GM23338 (cell line): Measurements from ENCODE around the gene ACTMAP. TPM values are rescaled to one million over a fixed set of nuclear protein-coding genes. Genes with fewer than 3 reads are reported as not detected.

Experiments used
- ATAC-seq: fragments of 200-7000 bp; cut with Tn5 transposase; 3 replicates; pipeline ENCODE4 v1.9.1; 2020
- DNase-seq: peaks from one replicate; pipeline ENCODE4 v3.0.0-alpha.2; 2015; ENCODE audit warnings: low spot score
- H2AFZ ChIP-seq: fragments of 200-600 bp; sonication (generic); 2 replicates; pipeline ENCODE4 v1.8.0; 2016; ENCODE audit warnings: antibody characterized with exemption, mild to moderate bottlenecking, moderate library complexity
- H3F3A ChIP-seq: fragments of 200-600 bp; sonication (generic); replicated peaks from 2 replicates; pipeline ENCODE4 v1.8.0; 2017; ENCODE audit warnings: antibody characterized with exemption, mixed run types, low read depth
- H3K27ac ChIP-seq: fragments of 200-600 bp; sonication (generic); 2 replicates; pipeline ENCODE4 v1.6.1; 2016; ENCODE audit warnings: low read depth
- H3K27me3 ChIP-seq: fragments of 200-600 bp; sonication (generic); 2 replicates; pipeline ENCODE4 v1.8.0; 2016; ENCODE audit warnings: mild to moderate bottlenecking, mixed run types, moderate library complexity; ENCODE audit not compliant: insufficient read depth
- H3K36me3 ChIP-seq: fragments of 200-600 bp; sonication (generic); 2 replicates; pipeline ENCODE4 v1.8.0; 2016; ENCODE audit warnings: mild to moderate bottlenecking; ENCODE audit not compliant: insufficient read depth
- H3K4me1 ChIP-seq: fragments of 200-600 bp; sonication (generic); 2 replicates; pipeline ENCODE4 v1.8.0; 2016; ENCODE audit warnings: mild to moderate bottlenecking, moderate library complexity; ENCODE audit not compliant: insufficient read depth
- H3K4me2 ChIP-seq: fragments of 200-600 bp; sonication (generic); 2 replicates; pipeline ENCODE4 v1.7.1; 2017; ENCODE audit warnings: mixed run types
- H3K4me3 ChIP-seq: fragments of 200-600 bp; sonication (generic); 2 replicates; pipeline ENCODE4 v1.6.1; 2016; ENCODE audit warnings: mixed run types
- H3K79me2 ChIP-seq: fragments of 200-600 bp; sonication (generic); replicated peaks from 2 replicates; pipeline ENCODE4 v1.8.0; 2017; ENCODE audit warnings: mild to moderate bottlenecking; ENCODE audit not compliant: insufficient read depth
- H3K9me2 ChIP-seq: fragments of 200-600 bp; sonication (generic); 2 replicates; pipeline ENCODE4 v1.8.0; 2017; ENCODE audit not compliant: insufficient read depth
- H4K20me1 ChIP-seq: fragments of 200-600 bp; sonication (generic); replicated peaks from 2 replicates; pipeline ENCODE4 v1.8.0; 2017; ENCODE audit warnings: mild to moderate bottlenecking; ENCODE audit not compliant: insufficient read depth
- H3K27ac Mint-ChIP-seq: 2 replicates; pipeline ENCODE4 v1.8.0; 2020; ENCODE audit warnings: inconsistent platforms, mild to moderate bottlenecking, moderate library complexity, mixed read lengths
- H3K27me3 Mint-ChIP-seq: 3 replicates; pipeline ENCODE4 v1.8.0; 2022; ENCODE audit warnings: low read depth, mild to moderate bottlenecking, moderate library complexity, mixed read lengths, inconsistent platforms; ENCODE audit not compliant: insufficient read depth, poor library complexity
- H3K36me3 Mint-ChIP-seq: 3 replicates; pipeline ENCODE4 v1.8.0; 2021; ENCODE audit warnings: low read depth, mild to moderate bottlenecking, inconsistent platforms, moderate library complexity, mixed read lengths
- H3K4me1 Mint-ChIP-seq: 3 replicates; pipeline ENCODE4 v1.8.0; 2020; ENCODE audit warnings: mild to moderate bottlenecking, inconsistent platforms, mixed read lengths
- H3K4me3 Mint-ChIP-seq: 3 replicates; pipeline ENCODE4 v1.8.0; 2021; ENCODE audit warnings: moderate library complexity, mild to moderate bottlenecking, inconsistent platforms, mixed read lengths
- H3K9me3 Mint-ChIP-seq: 3 replicates; pipeline ENCODE4 v1.8.0; 2020; ENCODE audit warnings: moderate library complexity, mild to moderate bottlenecking, inconsistent platforms, mixed read lengths
- CREB1 ChIP-seq: fragments of 250-450 bp; sonication (Bioruptor Pico); IDR thresholded peaks from 2 replicates; pipeline ENCODE4 v1.5.0; 2020; ENCODE audit warnings: low read depth, mild to moderate bottlenecking, moderate library complexity
- EZH2 ChIP-seq: fragments of 200-600 bp; sonication (generic); IDR thresholded peaks from one replicate; pipeline ENCODE4 v1.8.0; 2017; ENCODE audit warnings: antibody characterized with exemption, mild to moderate bottlenecking, low read depth; ENCODE audit not compliant: unreplicated experiment
- JUNB ChIP-seq: IDR thresholded peaks from one replicate; pipeline ENCODE4 v1.6.1; 2016; ENCODE audit warnings: antibody characterized with exemption; ENCODE audit not compliant: unreplicated experiment
- NANOG ChIP-seq: IDR thresholded peaks from 2 replicates; pipeline ENCODE4 v1.6.1; 2016; ENCODE audit warnings: antibody characterized with exemption, borderline replicate concordance
- POLR2AphosphoS5 ChIP-seq: IDR thresholded peaks from 2 replicates; pipeline ENCODE4 v1.6.1; 2016; ENCODE audit warnings: antibody characterized with exemption, low read depth
- STAT1 ChIP-seq: IDR thresholded peaks from one replicate; pipeline ENCODE4 v1.6.1; 2016; ENCODE audit warnings: antibody characterized with exemption; ENCODE audit not compliant: unreplicated experiment
- ZNF114 ChIP-seq: fragments of 250-450 bp; sonication (Bioruptor Pico); IDR thresholded peaks from 2 replicates; pipeline ENCODE4 v1.5.0; 2020; ENCODE audit warnings: mild to moderate bottlenecking, moderate library complexity
- ZNF331 ChIP-seq: fragments of 250-450 bp; sonication (Bioruptor Pico); IDR thresholded peaks from 2 replicates; pipeline ENCODE4 v1.5.0; 2020; ENCODE audit warnings: low read depth, mild to moderate bottlenecking, moderate library complexity
- polyA plus RNA-seq: library from polyadenylated mRNA; unstranded; fragments of >200 nt; fragmentation: Nextera tagmentation; extraction: Ambion mirVana; gene quantifications from 2 replicates; pipeline ENCODE4 v1.2.1, GENCODE V29; 2016
- total RNA-seq: library from RNA; depleted of rRNA; stranded (reverse); fragments of >200 nt; shearing (Covaris generic); gene quantifications from 2 replicates; pipeline ENCODE4 v1.2.3, GENCODE V29; 2014
- TF ChIP-seq, protein P1 (sequence below), 2 experiments: fragments of 200-600 bp in 1 of 2; sonication (generic) in 1 of 2; conservative IDR thresholded peaks; 2 replicates each; pipeline versions ENCODE4 v1.5.1 to v1.6.1; 2016 to 2017; ENCODE audit warnings: antibody characterized with exemption in 2 of 2, low read depth in 2 of 2, mild to moderate bottlenecking in 2 of 2, moderate library complexity in 1 of 2
- TF ChIP-seq, protein P2 (sequence below): fragments of 250-450 bp; sonication (Bioruptor Pico); IDR thresholded peaks from 2 replicates; pipeline ENCODE4 v1.5.0; 2020; ENCODE audit warnings: mild to moderate bottlenecking, moderate library complexity
- TF ChIP-seq, protein P3 (sequence below): IDR thresholded peaks from one replicate; pipeline ENCODE4 v1.6.1; 2018; ENCODE audit warnings: antibody characterized with exemption; ENCODE audit not compliant: unreplicated experiment
- TF ChIP-seq, protein P4 (sequence below): IDR thresholded peaks from 2 replicates; pipeline ENCODE4 v1.6.1; 2016; ENCODE audit warnings: antibody characterized with exemption

Gene ACTMAP
- total and polyA plus RNA-seq, 2 experiments from 2014 or later, result 14.9 to 16.7 TPM

DNA sequence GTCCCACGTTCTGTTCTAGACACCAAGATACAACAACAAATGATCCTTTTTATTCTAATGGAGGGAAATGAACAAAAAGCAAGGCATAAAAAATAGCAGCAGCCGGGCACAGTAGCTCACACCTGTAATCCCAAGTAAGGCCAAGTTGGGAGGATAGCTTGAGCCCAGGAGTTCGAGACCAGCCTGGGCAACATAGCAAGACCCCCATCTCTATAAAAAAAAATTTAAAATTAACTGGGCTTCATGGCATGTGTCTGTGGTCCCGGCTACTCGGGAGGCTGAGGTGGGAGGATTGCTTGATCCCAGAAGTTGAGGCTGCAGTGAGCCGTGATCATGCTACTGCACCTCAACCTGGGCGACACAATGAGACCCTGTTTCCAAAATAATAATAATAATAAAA is 26.1 kb upstream of the ACTMAP start:
- H3K9me3 Mint-ChIP-seq, result peaks cover 1% of the 10 kb centered on the region
- no peaks in the 10 kb centered on the region for H4K20me1 ChIP-seq
- DNase-seq (no peak), ATAC-seq (no peak)
- H3K4me2 ChIP-seq, result peak overlapping the region; percentile 73
- no peak overlapping the region for H3K27ac Mint-ChIP-seq
- peak overlapping the region; percentile 79; the same call in 2 of the 3 replicates for H3K4me3 Mint-ChIP-seq
- peaks cover 17% of the 10 kb centered on the region for H3K27me3 Mint-ChIP-seq
- H3K27ac ChIP-seq, result peak overlapping the region; percentile 100
- H3K4me1 ChIP-seq, result peaks cover 11% of the 10 kb centered on the region
- TF ChIP-seq STAT1, result no peak
- TF ChIP-seq ZNF331 (CRISPR knock-in tag), result no peak
- TF ChIP-seq POLR2AphosphoS5, result no peak
- TF ChIP-seq, protein P1, sequence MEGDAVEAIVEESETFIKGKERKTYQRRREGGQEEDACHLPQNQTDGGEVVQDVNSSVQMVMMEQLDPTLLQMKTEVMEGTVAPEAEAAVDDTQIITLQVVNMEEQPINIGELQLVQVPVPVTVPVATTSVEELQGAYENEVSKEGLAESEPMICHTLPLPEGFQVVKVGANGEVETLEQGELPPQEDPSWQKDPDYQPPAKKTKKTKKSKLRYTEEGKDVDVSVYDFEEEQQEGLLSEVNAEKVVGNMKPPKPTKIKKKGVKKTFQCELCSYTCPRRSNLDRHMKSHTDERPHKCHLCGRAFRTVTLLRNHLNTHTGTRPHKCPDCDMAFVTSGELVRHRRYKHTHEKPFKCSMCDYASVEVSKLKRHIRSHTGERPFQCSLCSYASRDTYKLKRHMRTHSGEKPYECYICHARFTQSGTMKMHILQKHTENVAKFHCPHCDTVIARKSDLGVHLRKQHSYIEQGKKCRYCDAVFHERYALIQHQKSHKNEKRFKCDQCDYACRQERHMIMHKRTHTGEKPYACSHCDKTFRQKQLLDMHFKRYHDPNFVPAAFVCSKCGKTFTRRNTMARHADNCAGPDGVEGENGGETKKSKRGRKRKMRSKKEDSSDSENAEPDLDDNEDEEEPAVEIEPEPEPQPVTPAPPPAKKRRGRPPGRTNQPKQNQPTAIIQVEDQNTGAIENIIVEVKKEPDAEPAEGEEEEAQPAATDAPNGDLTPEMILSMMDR (conservative IDR thresholded peaks at IDR 0.05; ENCODE audit: low read depth in 2 of 2), result no peak
- TF ChIP-seq NANOG, result no peak
- no peak for TF ChIP-seq JUNB
- TF ChIP-seq, protein P2, sequence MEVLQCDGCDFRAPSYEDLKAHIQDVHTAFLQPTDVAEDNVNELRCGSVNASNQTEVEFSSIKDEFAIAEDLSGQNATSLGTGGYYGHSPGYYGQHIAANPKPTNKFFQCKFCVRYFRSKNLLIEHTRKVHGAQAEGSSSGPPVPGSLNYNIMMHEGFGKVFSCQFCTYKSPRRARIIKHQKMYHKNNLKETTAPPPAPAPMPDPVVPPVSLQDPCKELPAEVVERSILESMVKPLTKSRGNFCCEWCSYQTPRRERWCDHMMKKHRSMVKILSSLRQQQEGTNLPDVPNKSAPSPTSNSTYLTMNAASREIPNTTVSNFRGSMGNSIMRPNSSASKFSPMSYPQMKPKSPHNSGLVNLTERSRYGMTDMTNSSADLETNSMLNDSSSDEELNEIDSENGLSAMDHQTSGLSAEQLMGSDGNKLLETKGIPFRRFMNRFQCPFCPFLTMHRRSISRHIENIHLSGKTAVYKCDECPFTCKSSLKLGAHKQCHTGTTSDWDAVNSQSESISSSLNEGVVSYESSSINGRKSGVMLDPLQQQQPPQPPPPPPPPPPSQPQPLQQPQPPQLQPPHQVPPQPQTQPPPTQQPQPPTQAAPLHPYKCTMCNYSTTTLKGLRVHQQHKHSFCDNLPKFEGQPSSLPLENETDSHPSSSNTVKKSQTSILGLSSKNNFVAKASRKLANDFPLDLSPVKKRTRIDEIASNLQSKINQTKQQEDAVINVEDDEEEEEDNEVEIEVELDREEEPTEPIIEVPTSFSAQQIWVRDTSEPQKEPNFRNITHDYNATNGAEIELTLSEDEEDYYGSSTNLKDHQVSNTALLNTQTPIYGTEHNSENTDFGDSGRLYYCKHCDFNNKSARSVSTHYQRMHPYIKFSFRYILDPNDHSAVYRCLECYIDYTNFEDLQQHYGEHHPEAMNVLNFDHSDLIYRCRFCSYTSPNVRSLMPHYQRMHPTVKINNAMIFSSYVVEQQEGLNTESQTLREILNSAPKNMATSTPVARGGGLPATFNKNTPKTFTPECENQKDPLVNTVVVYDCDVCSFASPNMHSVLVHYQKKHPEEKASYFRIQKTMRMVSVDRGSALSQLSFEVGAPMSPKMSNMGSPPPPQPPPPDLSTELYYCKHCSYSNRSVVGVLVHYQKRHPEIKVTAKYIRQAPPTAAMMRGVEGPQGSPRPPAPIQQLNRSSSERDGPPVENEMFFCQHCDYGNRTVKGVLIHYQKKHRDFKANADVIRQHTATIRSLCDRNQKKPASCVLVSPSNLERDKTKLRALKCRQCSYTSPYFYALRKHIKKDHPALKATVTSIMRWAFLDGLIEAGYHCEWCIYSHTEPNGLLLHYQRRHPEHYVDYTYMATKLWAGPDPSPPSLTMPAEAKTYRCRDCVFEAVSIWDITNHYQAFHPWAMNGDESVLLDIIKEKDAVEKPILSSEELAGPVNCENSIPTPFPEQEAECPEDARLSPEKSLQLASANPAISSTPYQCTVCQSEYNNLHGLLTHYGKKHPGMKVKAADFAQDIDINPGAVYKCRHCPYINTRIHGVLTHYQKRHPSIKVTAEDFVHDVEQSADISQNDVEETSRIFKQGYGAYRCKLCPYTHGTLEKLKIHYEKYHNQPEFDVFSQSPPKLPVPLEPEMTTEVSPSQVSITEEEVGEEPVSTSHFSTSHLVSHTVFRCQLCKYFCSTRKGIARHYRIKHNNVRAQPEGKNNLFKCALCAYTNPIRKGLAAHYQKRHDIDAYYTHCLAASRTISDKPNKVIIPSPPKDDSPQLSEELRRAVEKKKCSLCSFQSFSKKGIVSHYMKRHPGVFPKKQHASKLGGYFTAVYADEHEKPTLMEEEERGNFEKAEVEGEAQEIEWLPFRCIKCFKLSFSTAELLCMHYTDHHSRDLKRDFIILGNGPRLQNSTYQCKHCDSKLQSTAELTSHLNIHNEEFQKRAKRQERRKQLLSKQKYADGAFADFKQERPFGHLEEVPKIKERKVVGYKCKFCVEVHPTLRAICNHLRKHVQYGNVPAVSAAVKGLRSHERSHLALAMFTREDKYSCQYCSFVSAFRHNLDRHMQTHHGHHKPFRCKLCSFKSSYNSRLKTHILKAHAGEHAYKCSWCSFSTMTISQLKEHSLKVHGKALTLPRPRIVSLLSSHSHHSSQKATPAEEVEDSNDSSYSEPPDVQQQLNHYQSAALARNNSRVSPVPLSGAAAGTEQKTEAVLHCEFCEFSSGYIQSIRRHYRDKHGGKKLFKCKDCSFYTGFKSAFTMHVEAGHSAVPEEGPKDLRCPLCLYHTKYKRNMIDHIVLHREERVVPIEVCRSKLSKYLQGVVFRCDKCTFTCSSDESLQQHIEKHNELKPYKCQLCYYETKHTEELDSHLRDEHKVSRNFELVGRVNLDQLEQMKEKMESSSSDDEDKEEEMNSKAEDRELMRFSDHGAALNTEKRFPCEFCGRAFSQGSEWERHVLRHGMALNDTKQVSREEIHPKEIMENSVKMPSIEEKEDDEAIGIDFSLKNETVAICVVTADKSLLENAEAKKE, result no peak
- TF ChIP-seq CREB1 (CRISPR knock-in tag), result no peak
- TF ChIP-seq, protein P3, sequence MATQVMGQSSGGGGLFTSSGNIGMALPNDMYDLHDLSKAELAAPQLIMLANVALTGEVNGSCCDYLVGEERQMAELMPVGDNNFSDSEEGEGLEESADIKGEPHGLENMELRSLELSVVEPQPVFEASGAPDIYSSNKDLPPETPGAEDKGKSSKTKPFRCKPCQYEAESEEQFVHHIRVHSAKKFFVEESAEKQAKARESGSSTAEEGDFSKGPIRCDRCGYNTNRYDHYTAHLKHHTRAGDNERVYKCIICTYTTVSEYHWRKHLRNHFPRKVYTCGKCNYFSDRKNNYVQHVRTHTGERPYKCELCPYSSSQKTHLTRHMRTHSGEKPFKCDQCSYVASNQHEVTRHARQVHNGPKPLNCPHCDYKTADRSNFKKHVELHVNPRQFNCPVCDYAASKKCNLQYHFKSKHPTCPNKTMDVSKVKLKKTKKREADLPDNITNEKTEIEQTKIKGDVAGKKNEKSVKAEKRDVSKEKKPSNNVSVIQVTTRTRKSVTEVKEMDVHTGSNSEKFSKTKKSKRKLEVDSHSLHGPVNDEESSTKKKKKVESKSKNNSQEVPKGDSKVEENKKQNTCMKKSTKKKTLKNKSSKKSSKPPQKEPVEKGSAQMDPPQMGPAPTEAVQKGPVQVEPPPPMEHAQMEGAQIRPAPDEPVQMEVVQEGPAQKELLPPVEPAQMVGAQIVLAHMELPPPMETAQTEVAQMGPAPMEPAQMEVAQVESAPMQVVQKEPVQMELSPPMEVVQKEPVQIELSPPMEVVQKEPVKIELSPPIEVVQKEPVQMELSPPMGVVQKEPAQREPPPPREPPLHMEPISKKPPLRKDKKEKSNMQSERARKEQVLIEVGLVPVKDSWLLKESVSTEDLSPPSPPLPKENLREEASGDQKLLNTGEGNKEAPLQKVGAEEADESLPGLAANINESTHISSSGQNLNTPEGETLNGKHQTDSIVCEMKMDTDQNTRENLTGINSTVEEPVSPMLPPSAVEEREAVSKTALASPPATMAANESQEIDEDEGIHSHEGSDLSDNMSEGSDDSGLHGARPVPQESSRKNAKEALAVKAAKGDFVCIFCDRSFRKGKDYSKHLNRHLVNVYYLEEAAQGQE, result no peak
- TF ChIP-seq, protein P4, sequence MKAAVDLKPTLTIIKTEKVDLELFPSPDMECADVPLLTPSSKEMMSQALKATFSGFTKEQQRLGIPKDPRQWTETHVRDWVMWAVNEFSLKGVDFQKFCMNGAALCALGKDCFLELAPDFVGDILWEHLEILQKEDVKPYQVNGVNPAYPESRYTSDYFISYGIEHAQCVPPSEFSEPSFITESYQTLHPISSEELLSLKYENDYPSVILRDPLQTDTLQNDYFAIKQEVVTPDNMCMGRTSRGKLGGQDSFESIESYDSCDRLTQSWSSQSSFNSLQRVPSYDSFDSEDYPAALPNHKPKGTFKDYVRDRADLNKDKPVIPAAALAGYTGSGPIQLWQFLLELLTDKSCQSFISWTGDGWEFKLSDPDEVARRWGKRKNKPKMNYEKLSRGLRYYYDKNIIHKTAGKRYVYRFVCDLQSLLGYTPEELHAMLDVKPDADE, result no peak
- TF ChIP-seq ZNF114 (CRISPR knock-in tag), result no peak
- TF ChIP-seq EZH2, result no peak
- H3K9me2 ChIP-seq, result no peaks in the 10 kb centered on the region
- H3K36me3 ChIP-seq, result no peaks in the 10 kb centered on the region
- H3K36me3 Mint-ChIP-seq, result peaks cover 6% of the 10 kb centered on the region; the same call in 2 of the 3 replicates
- H2AFZ ChIP-seq, result no peak overlapping the region
- no peaks in the 10 kb centered on the region for H3K27me3 ChIP-seq
- peaks cover 20% of the 10 kb centered on the region for H3K4me1 Mint-ChIP-seq
- H3F3A ChIP-seq, result peaks cover 5% of the 10 kb centered on the region; the same call in 1 of the 2 replicates
- peak overlapping the region; percentile 54; the same call in 1 of the 2 replicates for H3K4me3 ChIP-seq
- H3K79me2 ChIP-seq, result peaks cover 5% of the 10 kb centered on the region
